Fibroblast of the conjunctiva (primary cell): ENCODE data around the gene RAB11FIP3.

ENCODE experiments used
- DNase-seq: peaks from one replicate; pipeline ENCODE4 v3.0.0-alpha.2; 2010; ENCODE audit warnings: low read depth

Gene RAB11FIP3

DNA sequence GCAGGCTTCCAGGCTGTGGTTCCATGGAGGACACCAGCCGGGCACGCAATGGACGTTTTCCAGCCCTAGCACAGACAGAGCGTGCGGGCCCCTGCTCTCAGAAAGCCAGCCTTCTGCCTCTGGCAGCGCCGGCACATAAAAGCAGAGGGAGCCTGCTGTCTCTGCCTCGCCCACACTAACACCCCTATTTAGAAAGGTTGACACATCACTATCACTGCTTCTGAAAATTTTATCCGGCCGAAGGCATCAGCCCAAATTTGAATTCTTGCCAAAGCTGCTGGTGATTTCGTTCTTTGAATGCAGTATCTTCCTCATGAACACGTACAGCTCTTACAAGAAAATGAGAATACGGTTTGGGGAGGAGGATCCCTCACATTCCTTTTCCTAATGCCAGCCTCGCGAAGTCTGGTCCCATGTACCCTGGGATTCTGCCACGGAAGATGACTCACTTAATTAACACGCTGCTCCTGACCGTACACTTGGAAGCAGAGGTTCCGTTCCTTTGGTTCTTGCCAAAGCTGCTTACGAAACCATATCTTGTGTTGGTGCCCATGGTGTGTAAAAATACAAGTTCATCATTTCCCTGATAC lies 1.3 kb upstream of the RAB11FIP3 start:
- peak; percentile 97 for DNase-seq

DNA sequence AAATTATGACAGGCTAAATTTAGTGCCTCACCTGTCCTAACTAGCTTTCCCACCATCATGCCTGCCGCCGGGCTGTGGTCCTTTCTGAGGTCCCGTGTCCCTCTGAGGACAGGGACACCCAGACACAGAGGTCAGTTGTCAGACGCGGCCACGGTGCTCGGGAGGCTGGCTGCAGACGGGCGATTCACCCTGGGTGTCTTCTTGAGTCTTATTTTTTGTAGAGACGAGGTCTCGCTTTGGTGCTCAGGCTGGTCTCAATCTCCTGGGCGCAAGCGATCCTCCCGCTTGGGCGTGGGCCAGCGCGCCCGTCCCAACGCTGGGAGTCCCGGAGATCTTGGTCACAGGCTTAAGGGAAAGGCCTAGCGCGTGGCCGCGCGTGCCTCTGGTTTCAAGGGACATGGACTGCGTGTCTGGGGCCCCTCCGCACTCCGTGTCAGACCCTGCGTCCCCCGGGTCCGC lies 797 bp upstream of the RAB11FIP3 start:
- no peak for DNase-seq

GRCh38 chr16:425740-426114 lies 278 bp downstream of the RAB11FIP3 start:
- no peak for DNase-seq

DNA sequence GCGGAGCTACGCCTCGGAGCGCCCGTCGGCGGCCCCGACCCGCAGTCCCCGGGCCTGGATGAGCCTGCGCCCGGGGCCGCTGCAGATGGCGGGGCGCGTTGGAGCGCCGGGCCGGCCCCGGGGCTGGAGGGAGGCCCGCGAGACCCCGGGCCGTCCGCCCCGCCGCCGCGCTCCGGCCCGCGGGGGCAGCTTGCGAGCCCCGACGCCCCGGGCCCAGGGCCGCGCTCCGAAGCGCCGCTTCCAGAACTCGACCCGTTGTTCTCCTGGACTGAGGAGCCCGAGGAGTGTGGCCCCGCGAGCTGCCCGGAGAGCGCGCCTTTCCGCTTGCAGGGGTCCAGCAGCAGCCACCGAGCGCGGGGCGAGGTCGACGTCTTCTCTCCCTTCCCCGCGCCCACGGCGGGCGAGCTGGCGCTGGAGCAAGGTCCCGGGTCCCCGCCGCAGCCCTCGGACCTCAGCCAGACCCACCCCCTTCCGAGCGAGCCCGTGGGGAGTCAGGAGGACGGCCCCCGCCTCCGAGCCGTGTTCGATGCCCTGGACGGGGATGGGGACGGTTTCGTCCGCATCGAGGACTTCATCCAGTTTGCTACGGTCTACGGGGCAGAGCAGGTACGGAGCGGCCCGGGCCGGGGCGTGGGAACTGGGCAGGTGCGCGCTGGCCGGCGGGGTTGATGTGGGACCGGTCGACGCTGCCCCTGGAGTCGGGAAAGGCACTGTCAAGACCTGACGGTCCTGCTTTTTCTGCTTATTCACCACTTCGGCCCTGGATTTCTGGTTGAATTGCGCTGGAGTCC lies 861 bp downstream of the RAB11FIP3 start:
- DNase-seq: no peak

DNA sequence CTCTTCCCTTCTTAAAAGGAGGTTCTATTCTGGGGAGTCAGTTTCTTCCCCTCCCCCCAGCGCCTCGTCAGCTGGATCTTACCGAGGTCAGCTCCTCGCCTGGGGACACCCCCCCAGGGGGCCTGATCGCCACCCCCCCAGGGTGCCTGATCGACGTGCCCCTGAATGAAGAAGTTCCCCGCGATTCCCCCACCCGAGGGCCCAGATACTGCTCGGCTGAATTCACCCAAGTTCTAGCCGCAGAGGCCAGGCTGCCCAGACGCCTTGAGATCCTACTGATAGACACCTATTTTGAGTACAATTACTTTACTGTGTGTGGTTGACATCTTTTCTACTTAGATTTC lies 1.4 kb downstream of the RAB11FIP3 start:
- no peak for DNase-seq

GRCh38 chr16:427250-427649 lies 1.8 kb downstream of the RAB11FIP3 start:
- DNase-seq: no peak

- no peak for DNase-seq
These were observed 5.5 kb downstream of the RAB11FIP3 start for GRCh38 chr16:430904-431303.

DNA sequence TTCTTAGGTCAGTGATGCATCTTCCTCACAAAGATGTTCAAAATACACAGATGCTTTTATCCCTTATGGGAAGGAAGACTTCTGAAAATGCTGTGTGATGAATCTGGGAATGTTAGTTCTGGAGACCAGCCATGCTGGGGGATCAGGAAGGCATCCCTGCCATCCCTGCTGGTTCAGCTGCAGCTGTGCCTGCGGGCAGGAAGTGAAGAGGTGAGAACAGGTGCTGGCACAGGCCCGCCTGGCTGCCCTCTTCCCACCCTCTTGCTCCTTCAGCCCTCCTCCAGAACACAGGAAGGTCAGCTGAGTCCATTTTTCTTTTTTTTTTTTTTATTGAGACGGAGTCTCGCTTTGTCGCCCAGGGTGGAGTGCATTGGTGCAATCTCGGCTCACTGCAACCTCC lies 15.2 kb downstream of the RAB11FIP3 start:
- no peak for DNase-seq

GRCh38 chr16:441447-441846 lies 16.0 kb downstream of the RAB11FIP3 start:
- DNase-seq: no peak

GRCh38 chr16:442976-443375 lies 17.5 kb downstream of the RAB11FIP3 start:
- DNase-seq: no peak

DNA sequence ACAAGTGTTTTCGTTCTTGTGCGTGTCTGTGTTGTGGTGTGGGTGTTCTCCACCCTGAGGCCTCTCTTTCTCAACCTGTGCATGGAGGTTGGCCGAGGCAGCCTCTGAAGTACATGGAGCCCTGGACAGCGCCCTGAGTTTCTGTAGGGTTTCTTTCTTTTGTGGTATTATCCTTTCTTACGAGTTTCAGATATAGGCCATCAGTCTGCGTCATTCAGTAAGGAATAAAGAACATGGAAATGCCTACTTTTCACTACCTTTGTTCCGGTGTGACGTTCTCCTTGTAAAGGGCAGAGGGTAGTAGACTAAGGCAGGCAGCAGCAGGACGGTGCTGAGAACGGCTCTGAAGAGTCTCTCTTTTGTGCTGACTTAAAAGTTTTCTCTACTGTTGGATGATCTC lies 18.6 kb downstream of the RAB11FIP3 start:
- no peak for DNase-seq

DNA sequence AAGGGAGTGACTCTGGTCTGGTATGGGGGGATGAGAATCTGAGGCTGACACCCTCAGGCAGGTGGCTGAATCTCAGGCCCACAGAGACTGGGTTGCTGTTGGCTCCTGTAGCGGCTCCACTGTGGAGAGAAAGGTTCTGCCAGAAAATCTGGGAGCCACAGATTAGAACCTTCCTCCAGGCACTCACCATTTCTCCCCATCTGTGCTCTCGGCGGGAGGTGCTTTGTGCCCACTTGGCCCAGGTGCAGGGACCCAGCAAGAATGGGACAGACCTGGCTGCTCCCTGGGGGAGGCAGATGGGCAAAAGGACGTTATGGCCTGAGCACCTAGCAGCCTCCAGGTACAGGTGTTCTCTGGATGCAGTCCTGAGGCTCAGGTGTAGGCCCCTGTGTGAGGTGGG lies 20.1 kb downstream of the RAB11FIP3 start:
- DNase-seq: no peak

DNA sequence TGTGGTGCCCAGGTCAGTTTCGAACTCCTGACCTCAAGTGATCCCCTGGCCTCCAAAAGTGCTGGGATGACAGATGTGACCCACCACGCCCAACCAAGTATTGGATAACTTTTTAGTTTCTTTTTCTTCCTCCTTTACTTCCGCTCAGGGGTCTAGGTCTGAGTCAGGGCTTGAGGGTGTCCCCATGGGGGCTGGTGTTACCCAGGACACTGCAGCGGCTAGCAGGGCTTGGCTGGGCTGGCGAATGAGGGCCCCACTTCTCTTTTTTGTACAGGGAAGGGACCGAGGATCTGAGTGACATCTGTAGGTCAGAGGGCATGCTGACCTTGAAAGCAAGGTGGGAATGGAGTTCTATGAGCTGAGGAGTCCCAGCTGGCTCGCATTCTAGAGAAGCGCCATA lies 24.9 kb downstream of the RAB11FIP3 start:
- DNase-seq: no peak

DNA sequence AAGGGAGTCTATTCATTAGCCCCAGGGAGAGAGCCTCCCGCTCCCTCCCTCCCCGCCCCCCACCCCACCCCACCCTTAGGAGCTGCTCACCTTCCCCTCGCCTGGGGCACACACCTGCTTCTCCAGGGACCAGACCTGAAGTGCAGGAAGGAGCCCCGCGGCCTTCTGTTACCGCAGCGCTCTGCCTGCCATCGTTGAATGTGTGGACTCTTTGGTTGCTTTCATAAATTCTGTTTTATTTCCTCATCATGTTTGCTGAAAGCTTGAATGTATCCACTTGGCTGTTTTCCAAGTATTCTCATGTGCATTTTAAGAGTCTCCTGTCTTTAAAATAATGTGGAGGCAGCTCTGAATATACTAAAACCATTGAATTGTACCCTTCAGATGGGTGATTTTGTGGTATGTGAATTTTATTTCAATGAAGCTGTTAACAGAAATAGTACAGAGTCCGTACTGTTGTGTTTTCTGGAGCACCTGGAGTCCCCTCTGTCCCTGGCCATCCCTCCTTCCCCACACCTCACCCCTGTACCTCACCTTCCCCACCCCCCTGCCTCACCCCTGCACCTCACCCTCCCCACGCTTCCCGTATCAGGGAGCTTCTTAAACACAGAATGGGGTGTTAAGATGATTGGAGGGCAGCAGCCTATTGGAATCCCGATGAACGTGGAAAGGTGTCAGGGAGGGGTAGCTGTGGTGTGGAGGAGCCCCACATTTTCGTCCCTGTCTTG lies 25.5 kb downstream of the RAB11FIP3 start:
- DNase-seq: no peak

- no peak for DNase-seq
These were observed 29.0 kb downstream of the RAB11FIP3 start for GRCh38 chr16:454397-454940.

DNA sequence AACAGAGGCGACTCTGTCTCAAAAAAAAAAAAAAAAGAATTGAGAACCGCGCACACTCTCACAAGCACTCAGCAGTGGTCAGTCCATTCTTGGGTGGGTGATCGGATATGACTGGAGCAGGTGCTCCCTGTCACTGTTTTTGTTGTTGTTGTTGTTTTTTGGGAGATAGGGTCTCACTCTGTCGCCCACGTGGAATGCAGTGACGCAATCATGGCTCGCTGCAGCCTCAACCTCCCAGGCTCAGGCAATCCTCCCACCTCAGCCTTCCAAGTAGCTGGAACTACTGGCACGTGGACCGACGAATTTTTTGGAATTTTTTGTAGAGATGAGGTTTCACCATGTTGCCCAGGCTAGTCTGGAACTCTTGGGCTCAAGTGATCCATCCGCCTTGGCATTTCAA lies 30.0 kb downstream of the RAB11FIP3 start:
- no peak for DNase-seq

DNA sequence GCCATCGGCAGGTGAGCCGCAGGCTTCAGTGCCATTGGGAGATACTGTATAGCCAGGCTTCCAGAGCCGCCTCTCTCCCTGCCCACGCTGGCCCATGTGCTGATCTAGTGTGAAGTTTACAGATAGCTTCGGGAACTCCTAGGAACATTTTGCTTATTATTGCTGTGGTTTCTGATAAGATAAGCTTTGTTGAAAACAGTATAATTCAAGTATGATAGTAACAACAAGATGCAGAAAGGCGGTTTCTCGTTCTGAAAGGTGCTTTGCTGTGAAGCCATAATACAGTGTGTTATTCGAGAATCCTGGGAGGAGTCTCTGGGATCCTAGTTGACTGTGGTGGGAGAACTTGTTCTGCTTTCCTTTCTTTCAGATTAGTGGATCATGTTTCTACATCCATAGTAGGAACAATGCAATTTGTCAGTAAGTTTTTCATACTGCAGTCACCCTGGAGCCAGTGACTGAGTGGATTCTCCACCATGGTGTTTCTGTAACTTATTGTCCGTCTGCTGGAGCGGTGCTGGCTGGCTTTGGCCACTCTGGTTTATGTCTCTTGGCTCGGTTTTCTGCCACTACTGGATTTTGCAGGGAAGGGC lies 31.5 kb downstream of the RAB11FIP3 start:
- DNase-seq: no peak

- no peak for DNase-seq
These were observed 32.4 kb downstream of the RAB11FIP3 start for GRCh38 chr16:457732-458400.

DNA sequence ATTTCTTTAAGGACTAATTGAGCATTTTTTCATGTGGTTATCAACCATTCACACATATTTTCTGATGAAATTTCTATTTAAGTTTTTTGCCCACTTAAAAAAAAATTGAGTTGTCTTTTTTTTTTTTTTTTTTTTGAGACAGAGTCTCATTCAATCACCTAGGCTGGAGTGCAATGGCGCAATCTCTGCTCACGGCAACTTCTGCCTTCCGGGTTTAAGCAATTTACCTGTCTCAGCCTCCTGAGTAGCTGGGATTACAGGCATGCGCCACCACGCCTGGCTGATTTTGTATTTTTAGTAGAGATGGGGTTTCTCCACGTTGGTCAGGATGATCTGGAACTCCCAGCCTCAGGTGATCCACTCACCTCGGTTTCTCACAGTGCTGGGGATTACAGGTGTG lies 34.3 kb downstream of the RAB11FIP3 start:
- no peak for DNase-seq

DNA sequence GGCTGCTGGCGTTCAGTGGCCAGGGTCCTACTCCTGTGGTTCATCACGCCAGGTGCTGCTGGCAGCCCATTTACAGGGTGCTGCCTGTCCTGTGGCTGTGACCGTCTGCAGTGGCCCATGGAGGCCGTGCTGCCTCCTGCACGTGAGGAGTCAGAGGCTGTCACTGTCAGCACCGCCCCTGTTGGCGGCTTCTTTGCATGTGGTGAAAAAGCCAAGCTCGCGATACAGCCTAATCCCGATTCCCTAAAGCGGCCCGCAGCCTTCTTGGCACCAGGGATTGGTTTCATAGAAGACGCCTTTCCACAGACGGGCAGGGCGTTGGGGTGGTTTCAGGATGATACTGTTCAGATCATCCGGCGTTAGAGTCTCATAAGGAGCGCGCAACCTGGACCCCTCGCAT lies 35.3 kb downstream of the RAB11FIP3 start:
- DNase-seq: no peak

GRCh38 chr16:463071-463470 lies 37.6 kb downstream of the RAB11FIP3 start:
- DNase-seq: no peak

GRCh38 chr16:466651-467050 lies 41.2 kb downstream of the RAB11FIP3 start:
- DNase-seq: no peak
